Adrenal gland (tissue), 12 donors: Measurements from ENCODE around the gene AUNIP. TPM values are rescaled to one million over a fixed set of nuclear protein-coding genes. Genes with fewer than 3 reads are reported as not detected.

ENCODE experiments used
- DNase-seq, 7 donors: peaks; one replicate each; pipeline ENCODE4 v3.0.0-alpha.2; 2019 to 2020
- H3K27ac ChIP-seq, 5 donors: fragments of 200-600 bp; sonication (generic) in 4 of 5; 1 replicate in 3 of 5; 2 replicates in 2 of 5; pipeline versions ENCODE4 v1.5.1 to v1.8.0; 2016 to 2020; ENCODE audit warnings: mild to moderate bottlenecking in 1 of 5
- H3K27me3 ChIP-seq: fragments of 200-600 bp; 2 replicates; pipeline ENCODE4 v1.8.0; 2021
- H3K36me3 ChIP-seq, 2 donors: fragments of 200-600 bp; replicated peaks in 1 of 2; 1 replicate in 1 of 2; 2 replicates in 1 of 2; pipeline versions ENCODE4 v1.5.1 to v1.8.0; 2018 to 2022
- H3K4me1 ChIP-seq, 2 donors: fragments of 200-600 bp; replicated peaks in 1 of 2; 1 replicate in 1 of 2; 2 replicates in 1 of 2; pipeline versions ENCODE4 v1.5.1 to v1.8.0; 2018 to 2021
- H3K4me3 ChIP-seq, 4 donors: fragments of 200-600 bp; sonication (generic) in 3 of 4; one replicate each; pipeline ENCODE4 v1.5.1; 2016 to 2018
- H3K9me3 ChIP-seq, 3 donors: fragments of 200-600 bp; sonication (generic) in 1 of 3; replicated peaks in 1 of 3; 1 replicate in 2 of 3; 2 replicates in 1 of 3; pipeline versions ENCODE4 v1.5.1 to v1.8.0; 2016 to 2021
- POLR2A ChIP-seq, 2 donors: fragments of 450-650 bp; IDR thresholded peaks; one replicate each; pipeline ENCODE4 v1.6.1; 2017; ENCODE audit warnings: antibody characterized with exemption in 2 of 2, mild to moderate bottlenecking in 2 of 2, moderate library complexity in 1 of 2
- WGBS, 4 donors: extraction: QIAGEN DNeasy Blood & Tissue Kit in 2 of 4; methylation state at CpG; one replicate each; pipeline versions ENCODE4 v1.1.5 to v1.1.7; 2013 to 2017; 5-methylcytosine and 5-hydroxymethylcytosine counted together
- intact Hi-C, 2 donors: fragments of 100-400 bp; cut with DNase I; formaldehyde crosslinking; loops; one replicate each; pipeline versions ENCODE4 v1.14.1 to v1.15.0; 2022 to 2023
- polyA plus RNA-seq, 3 donors: library from polyadenylated mRNA; stranded (reverse); fragments of 200-250 nt in 2 of 3; fragments of 350-450 nt in 1 of 3; fragmentation: Illumina TruSeq in 1 of 3; extraction: RNeasy Lipid Tissue Mini Kit (QIAGEN cat#74804) in 1 of 3; gene quantifications; one replicate each; pipeline ENCODE4 v1.2.3, GENCODE V29; 2013 to 2014
- total RNA-seq, 9 donors: library from RNA; depleted of rRNA in 4 of 9; stranded (reverse); fragments of >200 nt in 4 of 9; fragments of 120-200 nt in 1 of 9; fragmentation: NEBNext Ultra II Directional in 1 of 9; extraction: Animal tissue kit (Norgen Biotek cat#: 25700) in 1 of 9; gene quantifications; one replicate each; pipeline versions ENCODE4 v1.1.0 to v1.2.4, GENCODE V29; 2013 to 2023
- TF ChIP-seq, protein P1 (sequence below), 6 experiments: fragments of 450-650 bp in 4 of 6; fragments of 200-600 bp in 2 of 6; sonication (generic) in 1 of 6; IDR thresholded peaks; 1 replicate in 5 of 6; 2 replicates in 1 of 6; pipeline versions ENCODE4 v1.5.1 to v1.8.0; 2016 to 2021; ENCODE audit warnings: antibody characterized with exemption in 6 of 6, mild to moderate bottlenecking in 2 of 6, moderate library complexity in 1 of 6
- donor health status: healthy with polysubstance abuse.
- donor health status: Bipolar disorder and iron deficiency.
- donor health status: DM: yes; HTN: yes; CAD: no.
- donor health status: DM: no; HTN: no; CAD: no.
- donor health status: DM: no; HTN: no; CAD: no.
- donor health status: DM: yes; HTN: yes; CAD: no.

The AUNIP gene
- total and polyA plus RNA-seq, 12 donors: 0.24 to 3.4 (median 0.78) TPM

DNA sequence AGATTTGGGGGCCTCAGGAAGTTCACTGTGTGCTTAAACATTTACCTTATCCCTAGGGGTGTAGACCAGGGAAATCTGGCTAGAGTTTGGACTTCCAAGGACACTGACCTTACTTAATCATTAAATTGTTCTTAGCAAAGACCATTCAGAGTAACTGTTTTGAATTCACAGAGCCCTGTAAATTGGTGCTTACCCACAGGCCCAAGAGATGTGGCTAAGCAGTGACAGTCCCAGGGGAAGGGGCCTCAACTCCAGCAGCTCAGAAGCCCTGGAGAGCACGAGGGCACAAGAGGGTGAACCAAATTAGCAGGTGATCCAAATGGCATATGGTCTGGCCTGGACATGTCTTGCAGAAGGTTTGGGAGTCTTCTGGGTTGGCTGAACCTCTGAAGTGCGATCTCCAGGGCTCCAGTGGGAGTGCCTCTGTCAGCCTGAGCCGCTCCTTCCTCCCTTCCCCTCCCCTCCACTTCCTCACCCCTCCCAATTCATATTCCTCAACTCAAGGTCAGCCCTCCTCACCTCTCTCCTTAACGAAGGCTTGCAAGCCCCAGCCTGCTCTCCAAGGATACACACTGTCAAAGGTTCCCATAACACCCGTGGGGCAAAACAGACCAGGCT, 11.9 kb upstream of the AUNIP start:
- Histone ChIP-seq H3K36me3 (peaks cover 0 to 5% of the 10 kb centered on the region in 2 donors), H3K9me3 (no peaks in the 10 kb centered on the region), H3K27me3 (no peaks in the 10 kb centered on the region), H3K4me1 (peaks cover 52 to 55% of the 10 kb centered on the region in 2 donors), H3K4me3 (no peak overlapping the region), H3K27ac (peak overlapping the region in 4 of 5 donors; percentile 37 to 85 (median 59))
- TF ChIP-seq, protein P1, sequence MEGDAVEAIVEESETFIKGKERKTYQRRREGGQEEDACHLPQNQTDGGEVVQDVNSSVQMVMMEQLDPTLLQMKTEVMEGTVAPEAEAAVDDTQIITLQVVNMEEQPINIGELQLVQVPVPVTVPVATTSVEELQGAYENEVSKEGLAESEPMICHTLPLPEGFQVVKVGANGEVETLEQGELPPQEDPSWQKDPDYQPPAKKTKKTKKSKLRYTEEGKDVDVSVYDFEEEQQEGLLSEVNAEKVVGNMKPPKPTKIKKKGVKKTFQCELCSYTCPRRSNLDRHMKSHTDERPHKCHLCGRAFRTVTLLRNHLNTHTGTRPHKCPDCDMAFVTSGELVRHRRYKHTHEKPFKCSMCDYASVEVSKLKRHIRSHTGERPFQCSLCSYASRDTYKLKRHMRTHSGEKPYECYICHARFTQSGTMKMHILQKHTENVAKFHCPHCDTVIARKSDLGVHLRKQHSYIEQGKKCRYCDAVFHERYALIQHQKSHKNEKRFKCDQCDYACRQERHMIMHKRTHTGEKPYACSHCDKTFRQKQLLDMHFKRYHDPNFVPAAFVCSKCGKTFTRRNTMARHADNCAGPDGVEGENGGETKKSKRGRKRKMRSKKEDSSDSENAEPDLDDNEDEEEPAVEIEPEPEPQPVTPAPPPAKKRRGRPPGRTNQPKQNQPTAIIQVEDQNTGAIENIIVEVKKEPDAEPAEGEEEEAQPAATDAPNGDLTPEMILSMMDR (IDR thresholded peaks at IDR 0.05): no peak
- TF ChIP-seq POLR2A (IDR thresholded peaks at IDR 0.05): no peak
- WGBS, 4 donors: 4 to 25% (median 11%) methylated on average over 4 to 5 of the region's 5 CpGs
- intact Hi-C loops: loop anchor here in 1 of 2 donors (5.0 kb wide), 1 partner anchor 49 kb away; no protein-coding TSS in a partner anchor
- peak in 5 of 7 donors; percentile 41 to 63 (median 51) for DNase-seq

DNA sequence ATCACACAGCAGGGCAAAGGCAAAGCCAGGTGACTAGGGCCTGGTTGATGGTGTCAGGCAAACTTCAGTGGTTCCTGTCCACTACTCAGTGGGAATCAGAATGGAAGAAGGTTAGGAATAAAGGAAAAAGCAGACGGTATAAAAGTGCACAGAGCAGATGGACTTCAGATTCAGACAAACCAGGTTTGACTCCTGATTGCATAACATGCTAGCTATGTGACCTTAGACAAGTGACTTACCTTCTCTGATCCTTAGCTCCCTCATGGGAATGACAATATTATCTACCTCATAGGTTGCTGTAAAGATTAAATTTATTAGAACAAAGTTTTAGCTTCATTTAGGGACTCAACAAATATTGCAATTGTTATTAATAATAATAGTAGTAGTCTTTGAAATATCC, 11.4 kb upstream of the AUNIP start:
- TF ChIP-seq, protein P1 (IDR thresholded peaks at IDR 0.05): no peak
- no peak for TF ChIP-seq POLR2A (IDR thresholded peaks at IDR 0.05)
- Histone ChIP-seq H3K9me3 (no peaks in the 10 kb centered on the region), H3K4me3 (no peak overlapping the region), H3K4me1 (peaks cover 46 to 49% of the 10 kb centered on the region in 2 donors), H3K27me3 (no peaks in the 10 kb centered on the region), H3K36me3 (peaks cover 0 to 5% of the 10 kb centered on the region in 2 donors), H3K27ac (peak overlapping the region in 2 of 5 donors; percentile 57 to 61)
- 55 to 70% (median 62%) methylated on average over 1 of the region's 1 CpG for WGBS, 4 donors
- DNase-seq: no peak
- intact Hi-C loops: loop anchor here in 1 of 2 donors (5.0 kb wide), 1 partner anchor 48 kb away; no protein-coding TSS in a partner anchor

DNA sequence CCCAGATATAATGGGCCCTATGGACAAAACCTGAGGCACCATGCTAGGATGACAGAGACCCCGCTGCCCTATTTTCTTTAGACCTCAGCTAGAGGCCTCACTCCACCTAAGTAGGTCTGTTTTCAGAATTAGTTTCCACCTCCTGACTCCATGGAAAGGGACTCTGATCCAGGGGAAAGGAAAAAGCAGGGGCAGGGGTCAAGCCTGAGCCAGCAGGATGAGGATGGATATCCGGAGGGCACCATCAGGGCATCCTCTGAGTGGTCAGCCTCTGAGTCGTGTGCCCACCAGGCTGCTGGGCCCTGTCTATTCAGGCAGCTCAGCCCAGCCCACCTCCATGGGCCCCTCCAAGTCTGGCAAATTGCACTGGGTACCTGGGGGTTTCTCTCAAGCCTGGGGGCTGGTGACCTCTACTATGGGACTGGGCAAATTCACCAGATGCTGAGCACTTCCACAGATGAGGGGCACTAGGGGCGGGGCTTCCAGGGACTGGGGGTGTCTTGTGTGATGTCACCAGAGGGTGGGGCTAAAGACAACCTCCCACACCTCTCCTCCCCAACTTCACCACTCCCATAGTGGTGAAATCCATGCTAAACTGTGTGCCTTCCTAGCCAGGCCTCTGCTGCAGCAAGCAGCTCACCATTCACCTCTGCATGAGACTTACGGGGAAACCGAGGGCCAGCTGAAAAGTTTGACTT, 10.8 kb upstream of the AUNIP start:
- Histone ChIP-seq H3K4me1 (peaks cover 46 to 48% of the 10 kb centered on the region in 2 donors), H3K36me3 (peaks cover 0 to 5% of the 10 kb centered on the region in 2 donors), H3K27ac (peak overlapping the region in 1 of 5 donors; percentile 7), H3K27me3 (no peaks in the 10 kb centered on the region), H3K9me3 (no peaks in the 10 kb centered on the region), H3K4me3 (no peak overlapping the region)
- DNase-seq: peak in 3 of 7 donors; percentile 16 to 51 (median 17)
- WGBS, 4 donors: 65 to 87% (median 73%) methylated on average over 2 to 6 of the region's 6 CpGs
- TF ChIP-seq POLR2A (IDR thresholded peaks at IDR 0.05): no peak
- TF ChIP-seq, protein P1 (IDR thresholded peaks at IDR 0.05): no peak
- intact Hi-C loops: loop anchor here in 1 of 2 donors (5.0 kb wide), 1 partner anchor 48 kb away; no protein-coding TSS in a partner anchor

DNA sequence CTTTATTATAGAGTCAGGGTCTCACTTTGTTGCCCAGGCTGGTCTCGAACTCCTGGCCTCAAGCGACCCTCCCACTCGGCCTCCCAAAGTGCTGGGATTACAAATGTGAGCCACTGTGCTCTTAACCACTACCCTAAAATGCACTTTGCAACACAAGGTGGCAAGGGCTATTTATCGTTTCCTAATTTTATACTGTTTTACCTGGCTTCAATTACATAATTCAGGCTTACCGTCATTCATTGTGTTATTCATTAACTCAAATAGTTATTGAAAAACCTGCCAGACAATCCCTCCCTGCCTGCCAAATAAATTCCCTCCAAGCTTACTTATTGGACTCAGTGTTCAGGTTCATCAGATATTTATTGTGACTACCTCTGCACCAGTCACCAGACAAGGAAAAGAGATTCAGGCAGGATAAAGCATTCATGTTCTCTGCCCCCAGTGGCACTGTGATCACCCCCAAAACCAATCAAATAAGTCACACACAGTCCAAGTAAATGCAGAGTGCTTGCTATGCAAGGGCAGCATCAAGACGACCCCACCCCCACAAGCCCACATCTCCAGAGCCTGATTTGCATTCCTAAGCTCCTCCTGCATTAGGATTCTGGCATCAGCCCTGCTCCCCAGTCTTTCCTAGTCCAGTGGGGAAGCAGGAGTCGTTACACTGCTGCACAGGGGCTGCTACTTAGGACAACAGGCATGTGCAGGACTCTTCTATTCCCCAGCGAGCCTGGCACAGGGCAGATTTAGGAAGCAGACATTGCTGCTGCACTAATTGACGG, 8.1 kb upstream of the AUNIP start:
- intact Hi-C loops: no loop called here
- Histone ChIP-seq H3K27ac (no peak overlapping the region), H3K9me3 (no peaks in the 10 kb centered on the region), H3K4me3 (no peak overlapping the region), H3K4me1 (peaks cover 22 to 23% of the 10 kb centered on the region in 2 donors), H3K36me3 (peaks cover 0 to 18% of the 10 kb centered on the region in 2 donors), H3K27me3 (no peaks in the 10 kb centered on the region)
- 72 to 82% (median 78%) methylated on average over 6 to 9 of the region's 9 CpGs for WGBS, 4 donors
- TF ChIP-seq, protein P1 (IDR thresholded peaks at IDR 0.05): no peak
- no peak for TF ChIP-seq POLR2A (IDR thresholded peaks at IDR 0.05)
- peak in 2 of 7 donors; percentile 15 to 47 for DNase-seq
